Hepatic stellate cell (primary cell): ENCODE measurements around the gene RBP3.

Experiments used
- DNase-seq: peaks from one replicate; pipeline ENCODE4 v3.0.0; 2011; ENCODE audit warnings: low spot score

RBP3 gene

GRCh38 chr10:47401874-47402640 is 53.9 kb downstream of the RBP3 start:
- no peak for DNase-seq

GRCh38 chr10:47402641-47403301 is 54.6 kb downstream of the RBP3 start:
- DNase-seq, result peak; percentile 70

- DNase-seq, result no peak
Observed at GRCh38 chr10:47403446-47404318, 55.5 kb downstream of the RBP3 start.

- no peak for DNase-seq
Observed at GRCh38 chr10:47404446-47404845, 56.3 kb downstream of the RBP3 start.

GRCh38 chr10:47404937-47405336 is 56.8 kb downstream of the RBP3 start:
- no peak for DNase-seq

DNA sequence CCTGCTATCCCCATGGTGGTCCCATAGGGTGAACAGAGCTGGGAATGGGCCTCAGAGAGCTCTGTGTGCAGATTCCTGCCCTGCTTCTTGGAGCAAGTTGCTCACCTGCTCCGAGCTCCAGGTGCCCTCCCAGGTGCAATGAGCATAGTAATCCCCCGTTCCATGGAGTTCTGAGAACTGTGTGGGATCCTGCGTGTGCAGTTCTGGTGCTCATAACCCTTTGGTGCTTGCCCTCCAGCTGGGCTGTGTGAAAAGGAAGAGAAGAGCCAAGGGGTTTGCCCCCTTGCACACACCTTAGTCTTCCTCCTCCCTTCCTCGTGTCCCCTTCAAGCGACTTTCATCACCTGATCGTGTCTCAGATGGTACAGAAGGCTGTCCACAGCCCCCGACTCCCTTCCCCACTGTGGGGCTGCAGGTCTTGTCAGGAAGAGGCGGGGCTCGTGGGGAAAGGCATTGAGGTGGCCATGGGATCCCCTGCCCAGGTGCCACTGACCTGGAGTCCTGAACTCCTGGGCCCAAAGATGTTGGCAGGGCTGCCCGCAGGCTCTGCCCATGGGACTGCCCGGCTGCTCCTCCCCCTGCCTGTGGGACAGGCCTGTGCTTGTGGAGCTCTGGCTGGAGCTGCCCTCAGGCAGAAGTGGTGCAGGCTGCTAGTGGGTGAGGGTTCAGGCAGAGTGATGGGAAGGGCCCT is 57.8 kb downstream of the RBP3 start:
- no peak for DNase-seq

GRCh38 chr10:47406548-47406869 is 58.3 kb downstream of the RBP3 start:
- DNase-seq, result no peak

GRCh38 chr10:47406870-47407691 is 58.9 kb downstream of the RBP3 start:
- DNase-seq, result peak; percentile 42
